ENCODE measurements around the gene NPR3.
A peak's percentile ranks its signal among the peaks of the same experiment; 100 is the strongest.

Gene NPR3

GRCh38 chr5:32710550-32711361 is at the start of gene NPR3:
Gene NPR3, plus strand, starts transcription at chr5:32711321. Its CDS starts 456 bp downstream, at chr5:32711777.
- no peak for DNase-seq

- no peak for DNase-seq
Observed at GRCh38 chr5:32664523-32664922, 46.6 kb upstream of the NPR3 start.

GRCh38 chr5:32668552-32668951 is 42.6 kb upstream of the NPR3 start:
- no peak for DNase-seq

GRCh38 chr5:32673272-32673671 is 37.8 kb upstream of the NPR3 start:
- no peak for DNase-seq

GRCh38 chr5:32677023-32677422 is 34.1 kb upstream of the NPR3 start:
- DNase-seq: no peak

- no peak for DNase-seq
Observed at GRCh38 chr5:32678472-32678871, 32.6 kb upstream of the NPR3 start.

- DNase-seq: no peak
Observed at GRCh38 chr5:32679218-32679617, 31.9 kb upstream of the NPR3 start.

GRCh38 chr5:32680183-32680582 is 30.9 kb upstream of the NPR3 start:
- DNase-seq: no peak

- DNase-seq: no peak
Observed at GRCh38 chr5:32683125-32683524, 28.0 kb upstream of the NPR3 start.

GRCh38 chr5:32684260-32684659 is 26.9 kb upstream of the NPR3 start:
- no peak for DNase-seq

- no peak for DNase-seq
Observed at GRCh38 chr5:32686799-32687498, 24.2 kb upstream of the NPR3 start.

- DNase-seq: no peak
Observed at GRCh38 chr5:32687499-32687831, 23.7 kb upstream of the NPR3 start.

GRCh38 chr5:32690153-32690552 is 21.0 kb upstream of the NPR3 start:
- DNase-seq: no peak

- no peak for DNase-seq
Observed at GRCh38 chr5:32690666-32691065, 20.5 kb upstream of the NPR3 start.

- no peak for DNase-seq
Observed at GRCh38 chr5:32692036-32692746, 18.9 kb upstream of the NPR3 start.

GRCh38 chr5:32703957-32704356 is 7.2 kb upstream of the NPR3 start:
- DNase-seq: no peak

- DNase-seq: no peak
Observed at GRCh38 chr5:32707418-32707997, 3.6 kb upstream of the NPR3 start.

GRCh38 chr5:32708949-32709348 is 2.2 kb upstream of the NPR3 start:
- DNase-seq: no peak

- peak; percentile 44 for DNase-seq
Observed at GRCh38 chr5:32709750-32710549, 1.2 kb upstream of the NPR3 start.

- no peak for DNase-seq
Observed at GRCh38 chr5:32711362-32711680, 200 bp downstream of the NPR3 start.

- no peak for DNase-seq
Observed at GRCh38 chr5:32711681-32712480, 760 bp downstream of the NPR3 start.

All from activated CD4-positive, CD25-positive, alpha-beta regulatory T cell treated with anti-CD3 and anti-CD28 coated beads, Interleukin-2, amount 50 U/mL, for 72 hours (primary cell).